H1 (cell line): ENCODE measurements around the gene CHST13. TPM values are rescaled to one million over a fixed set of nuclear protein-coding genes. Genes with fewer than 3 reads are reported as not detected.
A peak's percentile ranks its signal among the peaks of the same experiment; 100 is the strongest.

ENCODE experiments used
- BACH1 ChIP-seq: IDR thresholded peaks from 2 replicates; pipeline ENCODE4 v1.6.1; 2012; ENCODE audit warnings: low read length, improper control_type of control experiment
- BCL11A ChIP-seq, 2 experiments: IDR thresholded peaks; one replicate each; pipeline ENCODE4 v1.6.1; 2011; ENCODE audit warnings: low read depth in 2 of 2, low read length in 2 of 2, mild to moderate bottlenecking in 2 of 2
- CHD1 ChIP-seq: IDR thresholded peaks from 2 replicates; pipeline ENCODE4 v1.6.1; 2012; ENCODE audit warnings: low read depth, low read length, improper control_type of control experiment
- CHD2 ChIP-seq: IDR thresholded peaks from 2 replicates; pipeline ENCODE4 v1.6.1; 2012; ENCODE audit warnings: low read length, improper control_type of control experiment
- CTCF ChIP-seq, 3 experiments: IDR thresholded peaks; 1 replicate in 2 of 3; 2 replicates in 1 of 3; pipeline versions ENCODE4 v1.5.1 to v1.6.1; 2011; ENCODE audit warnings: low read length in 3 of 3, mild to moderate bottlenecking in 3 of 3, inconsistent platforms in 2 of 3, low read depth in 1 of 3, moderate library complexity in 1 of 3; ENCODE audit not compliant: insufficient read depth in 1 of 3; ENCODE audit errors: control extremely low read depth in 1 of 3
- HDAC2 ChIP-seq, 2 experiments: fragments of 300-600 bp in 1 of 2; sonication (generic) in 1 of 2; IDR thresholded peaks; 2 replicates each; pipeline ENCODE4 v1.6.1; 2011 to 2012; ENCODE audit warnings: low read depth in 2 of 2, low read length in 2 of 2, mild to moderate bottlenecking in 2 of 2, moderate library complexity in 2 of 2, borderline replicate concordance in 1 of 2, inconsistent platforms in 1 of 2
- HDAC6 ChIP-seq: IDR thresholded peaks from one replicate; pipeline ENCODE4 v1.7.1; 2012; ENCODE audit warnings: low read depth, mild to moderate bottlenecking, inconsistent platforms, low read length, moderate library complexity
- KDM1A ChIP-seq: fragments of 200-600, 300-600 bp; sonication (generic); IDR thresholded peaks from 2 replicates; pipeline ENCODE4 v1.7.1; 2016; ENCODE audit warnings: mild to moderate bottlenecking, low read length, borderline replicate concordance
- MAFK ChIP-seq: IDR thresholded peaks from 2 replicates; pipeline ENCODE4 v1.6.1; 2012; ENCODE audit warnings: low read depth, mild to moderate bottlenecking, improper control_type of control experiment, low read length
- NRF1 ChIP-seq: IDR thresholded peaks from 2 replicates; pipeline ENCODE4 v1.6.1; 2011; ENCODE audit warnings: mild to moderate bottlenecking, low read depth, low read length, improper control_type of control experiment
- RAD21 ChIP-seq, 2 experiments: IDR thresholded peaks in 1 of 2; conservative IDR thresholded peaks in 1 of 2; 2 replicates each; pipeline ENCODE4 v1.6.1; 2011; ENCODE audit warnings: low read depth in 2 of 2, low read length in 2 of 2, improper control_type of control experiment in 1 of 2, inconsistent platforms in 1 of 2, mild to moderate bottlenecking in 1 of 2, moderate library complexity in 1 of 2
- RBBP5 ChIP-seq: IDR thresholded peaks from 2 replicates; pipeline ENCODE4 v1.7.1; 2012; ENCODE audit warnings: low read depth, mild to moderate bottlenecking, inconsistent platforms, low read length, moderate library complexity, borderline replicate concordance
- RXRA ChIP-seq: IDR thresholded peaks from 2 replicates; pipeline ENCODE4 v1.6.1; 2011; ENCODE audit warnings: low read depth, mild to moderate bottlenecking, low read length, moderate library complexity; ENCODE audit not compliant: insufficient read depth
- SP1 ChIP-seq: IDR thresholded peaks from 2 replicates; pipeline ENCODE4 v1.6.1; 2011; ENCODE audit warnings: low read depth, low read length
- SP2 ChIP-seq: IDR thresholded peaks from 2 replicates; pipeline ENCODE4 v1.6.1; 2012; ENCODE audit warnings: mild to moderate bottlenecking, low read length, inconsistent platforms
- SP4 ChIP-seq: IDR thresholded peaks from 2 replicates; pipeline ENCODE4 v1.6.1; 2012; ENCODE audit warnings: low read length, inconsistent platforms
- SRF ChIP-seq: IDR thresholded peaks from 2 replicates; pipeline ENCODE4 v1.6.1; 2011; ENCODE audit warnings: mild to moderate bottlenecking, low read depth, low read length, moderate library complexity
- TAF1 ChIP-seq: IDR thresholded peaks from 2 replicates; pipeline ENCODE4 v1.6.1; 2011; ENCODE audit warnings: mild to moderate bottlenecking, low read depth, low read length
- TBP ChIP-seq: IDR thresholded peaks from 2 replicates; pipeline ENCODE4 v1.6.1; 2011; ENCODE audit warnings: low read depth, low read length, improper control_type of control experiment
- TCF12 ChIP-seq: IDR thresholded peaks from 2 replicates; pipeline ENCODE4 v1.6.1; 2011; ENCODE audit warnings: low read depth, mild to moderate bottlenecking, low read length
- USF2 ChIP-seq: IDR thresholded peaks from 2 replicates; pipeline ENCODE4 v1.6.1; 2011; ENCODE audit warnings: low read length, improper control_type of control experiment
- polyA plus RNA-seq, 7 experiments: library from polyadenylated mRNA; depleted of rRNA in 3 of 7; stranded (reverse) in 5 of 7; unstranded in 2 of 7; fragments of >200 nt in 5 of 7; fragments of 200-250 nt in 2 of 7; gene quantifications; 1 replicate in 5 of 7; 2 replicates in 1 of 7; 4 replicates in 1 of 7; pipeline versions ENCODE4 v1.2.1 to v1.2.3, GENCODE V29; 2011 to 2013; ENCODE audit warnings: missing spikeins in 2 of 7, mixed read lengths in 2 of 7
- total RNA-seq: library from RNA; stranded (reverse); fragmentation: NEBNext Ultra II Directional; extraction: Animal tissue kit (Norgen Biotek cat#: 25700); gene quantifications from 2 replicates; pipeline ENCODE4 v1.2.1, GENCODE V29; 2021

The CHST13 gene
- total and polyA plus RNA-seq, 2 of the 8 experiments (the other 6 are each of a cell fraction or from before 2014, with no cell fraction given), result 5.4 to 11.7 TPM

GRCh38 chr3:126475413-126476114 lies 48.4 kb upstream of the CHST13 start, which contains the start of gene ZXDC (continued):
- TF ChIP-seq USF2, result no peak
- no peak for TF ChIP-seq HDAC2 (IDR thresholded peaks at IDR 0.05; ENCODE audit: borderline replicate concordance in 1 of 2, low read depth in 2 of 2, low read length in 2 of 2)
- no peak for TF ChIP-seq RXRA
- TF ChIP-seq SP4, result no peak
- TF ChIP-seq TCF12, result no peak
- peak in 2 of 3 experiments; percentile 49; a peak in 3 of 4 replicates for TF ChIP-seq CTCF (IDR thresholded peaks at IDR 0.05; ENCODE audit: control extremely low read depth in 1 of 3, insufficient read depth in 1 of 3, low read depth in 1 of 3, low read length in 3 of 3)
- no peak for TF ChIP-seq SP1
- TF ChIP-seq CHD2, result no peak
- TF ChIP-seq RBBP5, result peak; percentile 5; the same call in 1 of the 2 replicates
- no peak for TF ChIP-seq KDM1A
- no peak for TF ChIP-seq HDAC6
- TF ChIP-seq TAF1, result peak; percentile 69; the same call in 1 of the 2 replicates
- no peak for TF ChIP-seq BCL11A (IDR thresholded peaks at IDR 0.05; ENCODE audit: low read depth in 2 of 2, low read length in 2 of 2)
- peak; percentile 13 to 48; a peak in 3 of 4 replicates for TF ChIP-seq RAD21 (IDR thresholded peaks at IDR 0.05 in 1 of 2, conservative IDR thresholded peaks at IDR 0.05 in 1 of 2; ENCODE audit: low read depth in 2 of 2, low read length in 2 of 2)
- no peak for TF ChIP-seq BACH1
- TF ChIP-seq MAFK, result no peak
- peak; percentile 55; the same call in 1 of the 2 replicates for TF ChIP-seq TBP
- no peak for TF ChIP-seq SRF
- no peak for TF ChIP-seq CHD1
- TF ChIP-seq NRF1, result peak; percentile 33; the same call in 1 of the 2 replicates
- no peak for TF ChIP-seq SP2
